Activated CD4-positive, alpha-beta T cell treated with anti-CD3 and anti-CD28 coated beads, Interleukin-2, amount 10 ng/mL, durations not matched to agents 24 days and 14 days (primary cell): ENCODE results near the gene ID1. TPM values are rescaled to one million over a fixed set of nuclear protein-coding genes. Genes with fewer than 3 reads are reported as not detected.
A peak's percentile ranks its signal among the peaks of the same experiment; 100 is the strongest.
"Not testable (repeated sequence)": the region's sequence is repeated elsewhere in the genome, so short reads cannot be mapped to it uniquely, and the experiment has no call there.

Experiments used
- DNase-seq: peaks from one replicate; pipeline ENCODE4 v3.0.0; 2022
- H3K27ac Mint-ChIP-seq: one replicate; pipeline ENCODE4 v1.8.0; 2022; ENCODE audit warnings: mild to moderate bottlenecking, mixed read lengths
- H3K27me3 Mint-ChIP-seq: one replicate; pipeline ENCODE4 v1.8.0; 2022; ENCODE audit warnings: mixed read lengths
- H3K36me3 Mint-ChIP-seq: one replicate; pipeline ENCODE4 v1.8.0; 2022; ENCODE audit warnings: low read depth, mild to moderate bottlenecking, mixed read lengths
- H3K4me1 Mint-ChIP-seq: one replicate; pipeline ENCODE4 v1.8.0; 2021; ENCODE audit warnings: mixed read lengths
- H3K4me3 Mint-ChIP-seq: one replicate; pipeline ENCODE4 v1.8.0; 2022; ENCODE audit warnings: mild to moderate bottlenecking, moderate library complexity, mixed read lengths
- H3K9me3 Mint-ChIP-seq: one replicate; pipeline ENCODE4 v1.8.0; 2021; ENCODE audit warnings: mixed read lengths
- intact Hi-C: fragments of 100-400 bp; cut with micrococcal nuclease; formaldehyde crosslinking; loops from one replicate; pipeline ENCODE4 v1.15.1; 2023
- total RNA-seq: library from RNA; stranded (reverse); gene quantifications from 2 replicates; pipeline ENCODE4 v1.2.3, GENCODE V29; 2022

Gene ID1
- total RNA-seq, 1 donor from 2014 or later: 2.9 TPM

DNA sequence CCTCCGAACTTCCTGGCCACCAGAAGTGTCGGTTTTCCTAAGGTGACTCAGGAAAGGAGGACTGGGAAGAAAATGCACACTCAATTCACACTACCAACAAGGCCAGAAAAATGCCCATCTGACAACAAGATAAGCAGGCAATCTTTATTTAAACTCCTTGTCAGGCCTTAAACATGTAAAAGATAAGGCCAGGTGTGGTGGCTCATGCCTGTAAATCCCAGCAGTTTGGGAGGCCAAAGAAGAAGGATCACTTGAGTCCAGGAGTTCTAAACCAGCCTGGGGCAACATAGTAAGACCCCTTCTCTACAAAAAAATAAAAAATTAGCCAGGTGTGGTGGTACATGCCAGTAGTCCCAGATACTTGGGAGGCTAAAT lies 7.6 kb upstream of the ID1 start:
- Mint-ChIP-seq H3K4me3 (no peak overlapping the region), H3K27me3 (peaks cover 8% of the 10 kb centered on the region), H3K27ac (no peak overlapping the region), H3K36me3 (no peaks in the 10 kb centered on the region), H3K9me3 (no peaks in the 10 kb centered on the region), H3K4me1 (peaks cover under 1% of the 10 kb centered on the region)
- no peak for DNase-seq
- intact Hi-C loops: no loop called here

DNA sequence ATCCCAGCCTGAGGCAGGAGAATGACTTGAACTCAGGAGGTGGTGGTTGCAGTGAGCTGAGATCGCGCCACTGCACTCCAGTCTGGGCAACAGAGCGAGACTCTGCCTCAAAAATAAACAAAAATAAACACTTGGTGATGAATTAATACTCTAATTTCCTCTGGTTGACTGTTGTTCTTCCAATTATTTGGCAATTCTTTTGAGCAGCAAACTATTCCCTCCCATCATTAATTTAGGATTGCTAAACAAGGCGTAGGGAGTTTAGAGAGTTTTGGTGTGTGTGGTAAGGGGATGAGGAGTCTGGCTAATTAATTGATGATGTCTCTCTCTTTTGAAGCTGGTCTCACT lies 2.7 kb upstream of the ID1 start:
- intact Hi-C loops: no loop called here
- peak overlapping the region; percentile 50 for H3K4me3 Mint-ChIP-seq
- H3K9me3 Mint-ChIP-seq: no peaks in the 10 kb centered on the region
- DNase-seq: no peak
- H3K4me1 Mint-ChIP-seq: peaks cover 26% of the 10 kb centered on the region
- peaks cover 36% of the 10 kb centered on the region for H3K27me3 Mint-ChIP-seq
- H3K36me3 Mint-ChIP-seq: no peaks in the 10 kb centered on the region
- no peak overlapping the region for H3K27ac Mint-ChIP-seq

DNA sequence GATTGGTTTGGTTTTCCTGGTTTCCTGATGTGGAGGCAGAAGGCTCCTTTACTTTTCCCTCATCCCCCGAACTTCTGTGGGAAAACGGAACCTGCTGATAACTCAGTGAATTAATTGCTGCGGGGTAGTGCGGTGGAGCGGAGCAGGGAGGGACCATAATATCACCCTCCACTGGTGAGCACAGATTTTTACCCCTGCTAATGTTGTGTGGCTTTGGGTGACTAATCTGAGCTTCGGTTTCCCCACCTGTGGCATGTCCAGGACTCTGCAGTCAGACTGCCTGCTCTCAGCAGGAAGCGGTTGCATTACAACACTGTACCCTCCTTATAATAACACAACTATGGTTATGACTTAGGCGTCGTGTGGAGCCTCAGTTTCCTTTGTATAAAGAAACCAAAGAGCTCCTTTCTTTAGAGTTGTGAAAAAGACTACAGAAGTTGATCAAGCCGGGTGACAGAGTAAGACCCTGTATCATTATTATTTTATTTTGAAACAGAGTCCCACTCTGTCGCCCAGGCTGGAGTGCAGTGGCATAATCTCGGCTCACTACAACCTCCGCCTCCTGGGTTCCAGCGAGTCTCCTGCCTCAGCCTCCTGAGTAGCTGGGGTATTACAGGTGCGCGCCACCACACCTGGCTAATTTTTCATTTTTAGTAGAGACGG lies 2.2 kb upstream of the ID1 start:
- Mint-ChIP-seq H3K27me3 (peaks cover 40% of the 10 kb centered on the region), H3K4me3 (peak overlapping the region; percentile 50), H3K4me1 (peaks cover 26% of the 10 kb centered on the region), H3K27ac (peak overlapping the region; percentile 25), H3K36me3 (no peaks in the 10 kb centered on the region), H3K9me3 (no peaks in the 10 kb centered on the region)
- intact Hi-C loops: no loop called here
- DNase-seq: peak; percentile 78

DNA sequence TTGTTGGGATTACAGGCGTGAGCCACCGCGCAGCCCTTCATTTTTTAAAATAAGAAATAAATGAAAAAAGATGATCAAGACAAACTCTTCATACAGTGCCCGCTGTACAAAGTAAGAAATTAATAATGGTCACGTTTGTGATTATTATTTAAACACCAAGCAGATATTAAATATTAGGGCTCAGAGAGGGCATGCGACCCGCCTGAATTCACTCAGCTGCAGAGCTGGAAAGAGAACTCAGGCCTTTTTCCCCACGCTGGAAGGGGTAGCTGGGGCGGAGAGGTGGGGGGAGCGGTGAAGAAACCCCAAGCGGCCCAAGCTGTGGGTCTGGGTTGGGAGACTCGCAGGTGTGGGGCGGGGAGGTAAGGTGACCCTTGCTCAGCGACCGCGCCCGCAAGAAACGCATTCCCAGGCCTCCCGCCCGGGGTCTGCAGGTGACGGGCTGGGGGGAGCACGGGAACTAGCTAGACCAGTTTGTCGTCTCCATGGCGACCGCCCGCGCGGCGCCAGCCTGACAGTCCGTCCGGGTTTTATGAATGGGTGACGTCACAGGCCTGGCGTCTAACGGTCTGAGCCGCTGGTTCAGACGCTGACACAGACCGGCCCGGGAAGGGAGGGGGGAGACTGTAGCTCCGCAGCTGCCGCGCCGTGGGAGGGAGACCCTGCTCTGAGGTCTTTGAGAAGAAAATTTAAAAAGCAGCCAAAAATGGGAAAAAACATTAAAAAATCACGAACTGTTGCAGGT lies 1.1 kb upstream of the ID1 start:
- peak; percentile 92 for DNase-seq
- intact Hi-C loops: loop anchor here (2.0 kb wide), 2 partner anchors 15 to 89 kb away; partner anchors contain the start of gene HM13
- peaks cover 47% of the 10 kb centered on the region for H3K27me3 Mint-ChIP-seq

DNA sequence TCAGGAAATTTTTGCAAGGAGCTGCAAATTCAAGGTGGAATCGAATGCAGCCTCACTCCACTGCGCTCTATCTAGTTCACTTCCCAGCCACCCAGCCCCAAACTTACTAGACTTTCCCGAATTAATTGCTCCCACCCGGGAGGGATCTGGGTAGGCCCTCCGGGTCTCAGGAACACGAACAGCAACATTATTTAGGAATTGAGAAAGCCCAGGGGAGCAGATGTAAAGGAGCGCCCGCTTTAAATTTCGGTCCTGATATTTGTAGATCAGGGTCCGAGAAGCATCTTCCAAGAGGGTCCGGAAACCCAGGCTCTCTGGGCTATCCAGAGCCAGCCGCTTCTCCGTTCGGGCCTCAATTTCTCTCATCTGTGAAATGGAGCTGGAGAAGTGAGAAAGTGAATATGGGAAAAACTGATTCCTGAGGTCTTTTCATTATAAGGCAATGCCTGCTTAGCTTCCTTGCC lies 490 bp upstream of the ID1 start:
- H3K4me3 Mint-ChIP-seq: peak overlapping the region; percentile 98
- H3K4me1 Mint-ChIP-seq: peaks cover 26% of the 10 kb centered on the region
- peaks cover 51% of the 10 kb centered on the region for H3K27me3 Mint-ChIP-seq
- no peak for DNase-seq
- intact Hi-C loops: loop anchor here (1.0 to 2.0 kb wide), 4 partner anchors 9 to 90 kb away; partner anchors contain the start of gene HM13
- H3K9me3 Mint-ChIP-seq: no peaks in the 10 kb centered on the region
- peak overlapping the region; percentile 30 for H3K27ac Mint-ChIP-seq
- H3K36me3 Mint-ChIP-seq: no peaks in the 10 kb centered on the region

More for the DNA sequence above, 1.1 kb upstream of the ID1 start:
- peaks cover 26% of the 10 kb centered on the region for H3K4me1 Mint-ChIP-seq
- peak overlapping the region; percentile 98 for H3K4me3 Mint-ChIP-seq
- peak overlapping the region; percentile 30 for H3K27ac Mint-ChIP-seq
- no peaks in the 10 kb centered on the region for H3K36me3 Mint-ChIP-seq
- H3K9me3 Mint-ChIP-seq: no peaks in the 10 kb centered on the region

DNA sequence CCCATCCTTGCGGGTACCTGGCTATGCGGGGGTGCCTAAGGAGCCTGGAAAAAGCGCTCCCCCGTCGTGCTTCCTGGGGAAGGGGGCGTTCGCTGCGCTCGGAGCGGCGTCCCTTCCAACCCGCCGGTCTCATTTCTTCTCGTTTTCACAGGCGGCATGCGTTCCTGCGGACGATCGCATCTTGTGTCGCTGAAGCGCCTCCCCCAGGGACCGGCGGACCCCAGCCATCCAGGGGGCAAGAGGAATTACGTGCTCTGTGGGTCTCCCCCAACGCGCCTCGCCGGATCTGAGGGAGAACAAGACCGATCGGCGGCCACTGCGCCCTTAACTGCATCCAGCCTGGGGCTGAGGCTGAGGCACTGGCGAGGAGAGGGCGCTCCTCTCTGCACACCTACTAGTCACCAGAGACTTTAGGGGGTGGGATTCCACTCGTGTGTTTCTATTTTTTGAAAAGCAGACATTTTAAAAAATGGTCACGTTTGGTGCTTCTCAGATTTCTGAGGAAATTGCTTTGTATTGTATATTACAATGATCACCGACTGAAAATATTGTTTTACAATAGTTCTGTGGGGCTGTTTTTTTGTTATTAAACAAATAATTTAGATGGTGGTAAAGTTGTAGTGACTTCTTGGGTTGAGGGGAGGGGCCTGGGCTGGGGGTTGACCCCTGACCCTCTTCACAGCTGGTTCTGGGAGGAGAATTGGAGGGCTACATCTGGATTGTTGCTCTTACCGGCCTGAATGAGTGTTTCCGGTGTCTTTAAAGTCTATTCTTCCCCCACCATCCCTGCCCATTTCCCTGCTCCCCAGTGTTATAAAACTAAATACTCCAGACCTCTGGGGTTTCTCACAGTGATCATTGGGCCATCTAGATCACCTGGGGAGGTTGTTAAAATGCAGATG lies 1.1 kb downstream of the ID1 start:
- intact Hi-C loops: loop anchor here (1.0 to 2.0 kb wide), 4 partner anchors 7 to 91 kb away; partner anchors contain the start of gene HM13
- H3K36me3 Mint-ChIP-seq: no peaks in the 10 kb centered on the region
- peaks cover 52% of the 10 kb centered on the region for H3K27me3 Mint-ChIP-seq
- H3K4me3 Mint-ChIP-seq: peak overlapping the region; percentile 98
- no peak overlapping the region for H3K27ac Mint-ChIP-seq
- peaks cover 26% of the 10 kb centered on the region for H3K4me1 Mint-ChIP-seq
- peak; percentile 73 for DNase-seq
- no peaks in the 10 kb centered on the region for H3K9me3 Mint-ChIP-seq

DNA sequence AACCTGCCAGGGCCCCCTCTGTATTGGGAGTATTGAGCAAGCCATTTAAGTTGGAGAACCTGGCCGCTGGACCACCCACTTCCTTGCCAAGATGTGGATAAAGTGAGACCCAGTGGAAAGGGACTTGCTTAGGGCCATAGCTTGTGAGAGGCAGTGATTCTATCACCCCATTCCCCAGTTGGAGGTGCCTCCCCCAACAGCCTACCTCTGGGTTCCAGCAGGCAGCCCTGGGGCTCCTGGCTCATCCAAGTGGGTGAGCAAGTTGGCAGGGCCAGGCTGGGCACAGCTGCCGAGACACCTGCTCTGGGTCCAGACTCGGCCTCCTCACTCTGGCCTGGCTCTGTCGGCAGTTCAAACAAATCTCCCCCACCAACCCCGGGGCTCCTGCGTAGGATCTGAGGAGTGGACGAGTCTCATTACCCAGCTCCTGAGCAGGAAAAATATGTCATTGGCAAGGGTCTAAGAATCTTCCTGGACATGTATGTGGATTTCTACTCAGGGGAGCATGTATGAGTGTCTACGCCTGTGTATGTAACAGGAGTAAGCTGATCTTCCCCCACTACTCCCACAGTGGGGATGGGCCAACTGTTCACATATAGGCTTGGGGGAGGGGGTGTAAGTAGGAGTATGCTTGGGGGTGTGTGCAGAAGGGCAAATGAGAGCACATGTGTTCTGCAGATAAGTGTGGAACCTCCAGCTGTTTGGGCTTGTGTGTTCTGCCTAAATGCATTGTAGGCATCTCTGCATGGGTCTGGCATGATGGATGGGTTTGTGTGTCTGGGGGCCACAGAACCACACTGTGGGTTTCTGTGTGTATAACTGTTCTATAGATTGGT lies 1.9 kb downstream of the ID1 start:
- Mint-ChIP-seq H3K36me3 (no peaks in the 10 kb centered on the region), H3K4me3 (peak overlapping the region; percentile 98), H3K9me3 (no peaks in the 10 kb centered on the region), H3K27ac (no peak overlapping the region), H3K27me3 (peaks cover 52% of the 10 kb centered on the region), H3K4me1 (peaks cover 26% of the 10 kb centered on the region)
- DNase-seq: no peak
- intact Hi-C loops: no loop called here

DNA sequence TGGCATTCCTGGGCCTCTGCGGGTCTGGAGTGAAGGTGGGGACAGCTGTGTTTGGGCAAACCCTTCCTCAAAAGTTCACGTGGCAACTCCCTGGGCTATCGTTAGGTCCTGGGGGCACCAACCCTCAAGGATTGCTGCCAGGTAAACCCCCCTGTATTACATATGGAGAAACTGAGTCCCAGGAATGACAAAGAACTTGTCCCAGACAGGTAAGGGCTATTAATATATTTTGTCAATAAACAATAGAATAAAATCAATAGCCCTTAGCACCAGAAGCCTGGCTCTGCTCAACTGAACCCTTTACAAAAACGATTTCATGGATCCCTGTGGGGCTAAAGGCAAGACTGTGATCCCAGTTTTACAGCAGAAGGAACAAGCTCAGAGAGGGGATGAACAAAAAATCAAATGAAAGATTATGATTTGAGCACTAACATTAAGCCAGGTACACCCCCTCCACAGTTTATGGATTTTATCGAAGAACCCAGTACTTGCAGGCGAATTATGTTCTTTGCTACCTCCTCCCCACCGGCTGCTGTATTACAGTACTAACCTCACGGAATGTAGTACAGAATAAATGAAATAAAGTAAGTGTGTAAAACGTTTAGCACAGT lies 2.7 kb downstream of the ID1 start:
- intact Hi-C loops: no loop called here
- H3K9me3 Mint-ChIP-seq: no peaks in the 10 kb centered on the region
- H3K36me3 Mint-ChIP-seq: no peaks in the 10 kb centered on the region
- H3K27ac Mint-ChIP-seq: no peak overlapping the region
- H3K4me3 Mint-ChIP-seq: no peak overlapping the region
- no peak for DNase-seq
- peaks cover 25% of the 10 kb centered on the region for H3K4me1 Mint-ChIP-seq
- H3K27me3 Mint-ChIP-seq: peaks cover 49% of the 10 kb centered on the region

DNA sequence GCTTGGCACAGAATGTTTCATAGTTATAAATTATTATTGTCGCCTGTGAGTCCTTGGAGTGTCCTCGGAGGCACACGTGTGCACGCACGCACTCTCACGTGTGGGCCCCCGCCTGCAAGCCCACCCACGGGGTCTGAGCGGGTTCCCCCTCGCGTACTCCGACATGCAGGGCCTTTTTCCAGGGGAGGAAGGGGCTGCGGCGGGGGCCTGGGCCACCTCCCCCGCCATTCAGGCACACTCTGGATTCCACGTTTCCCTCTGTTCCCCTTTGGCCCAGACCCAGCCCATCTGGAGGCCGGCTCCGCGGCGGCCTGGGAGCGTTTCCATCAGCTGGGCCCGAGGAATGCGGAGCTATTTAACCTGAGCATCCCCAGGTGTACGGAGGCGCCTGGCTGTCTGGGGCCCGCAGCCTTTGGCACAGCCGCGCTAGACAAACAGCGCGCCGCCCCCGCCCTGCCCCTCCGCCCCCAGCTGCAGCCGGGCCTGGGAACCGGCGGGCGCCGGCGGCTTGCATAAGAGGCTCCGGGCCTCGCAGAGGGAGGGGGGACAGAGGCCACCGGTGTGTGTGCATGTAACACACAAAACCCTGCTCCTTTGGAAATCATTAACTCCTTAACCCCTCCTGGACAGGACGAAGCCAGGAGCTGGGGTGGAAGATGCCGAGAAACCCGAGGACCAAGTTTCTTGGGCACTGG lies 3.3 kb downstream of the ID1 start:
- no peaks in the 10 kb centered on the region for H3K36me3 Mint-ChIP-seq
- peaks cover 24% of the 10 kb centered on the region for H3K4me1 Mint-ChIP-seq
- no peak for DNase-seq
- no peak overlapping the region for H3K4me3 Mint-ChIP-seq
- intact Hi-C loops: no loop called here
- no peaks in the 10 kb centered on the region for H3K9me3 Mint-ChIP-seq
- H3K27me3 Mint-ChIP-seq: peaks cover 49% of the 10 kb centered on the region
- H3K27ac Mint-ChIP-seq: no peak overlapping the region

DNA sequence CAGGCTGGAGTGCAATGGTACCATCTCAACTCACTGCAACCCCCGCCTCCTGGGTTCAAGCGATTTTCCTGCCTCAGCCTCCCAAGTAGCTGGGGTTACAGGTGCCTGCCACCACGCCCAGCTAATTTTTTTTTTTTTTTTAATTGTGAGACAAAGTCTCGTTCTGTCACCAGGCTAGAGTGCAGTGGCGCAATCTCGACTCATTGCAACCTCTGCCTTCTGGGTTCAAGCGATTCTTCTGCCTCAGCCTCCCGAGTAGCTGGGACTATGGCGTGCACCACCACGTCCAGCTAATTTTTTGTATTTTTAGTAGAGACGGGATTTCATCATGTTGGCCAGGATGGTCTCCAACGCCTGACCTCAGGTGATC lies 7.2 kb downstream of the ID1 start:
- not testable (repeated sequence) for H3K36me3 Mint-ChIP-seq, H3K27ac Mint-ChIP-seq, H3K9me3 Mint-ChIP-seq, H3K4me1 Mint-ChIP-seq, H3K4me3 Mint-ChIP-seq, DNase-seq
- peaks cover 22% of the 10 kb centered on the region for H3K27me3 Mint-ChIP-seq
- intact Hi-C loops: loop anchor here (1.0 kb wide), 2 partner anchors 43 to 52 kb away; no protein-coding TSS in a partner anchor

DNA sequence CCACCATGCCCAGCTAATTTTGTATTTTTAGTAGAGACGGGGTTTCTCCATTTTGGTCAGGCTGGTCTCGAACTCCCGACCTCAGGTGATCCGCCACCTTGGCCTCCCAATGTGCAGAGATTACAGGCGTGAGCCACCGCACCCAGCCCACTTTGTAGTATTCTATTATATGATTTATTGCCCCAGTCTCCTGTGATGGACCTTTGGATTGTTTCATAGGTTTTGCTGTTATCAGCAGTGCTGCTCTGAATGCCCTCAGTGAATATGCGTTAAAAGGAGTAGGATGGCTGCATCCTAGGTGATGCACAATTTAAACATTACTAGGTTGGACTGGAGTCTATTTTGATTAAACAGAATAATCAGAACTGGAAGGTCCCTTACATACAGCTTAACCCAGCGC lies 10.3 kb downstream of the ID1 start:
- intact Hi-C loops: no loop called here
- Mint-ChIP-seq H3K9me3 (no peaks in the 10 kb centered on the region), H3K27me3 (peaks cover 9% of the 10 kb centered on the region), H3K4me1 (peaks cover 12% of the 10 kb centered on the region), H3K36me3 (no peaks in the 10 kb centered on the region), H3K4me3 (no peak overlapping the region), H3K27ac (no peak overlapping the region)
- no peak for DNase-seq

DNA sequence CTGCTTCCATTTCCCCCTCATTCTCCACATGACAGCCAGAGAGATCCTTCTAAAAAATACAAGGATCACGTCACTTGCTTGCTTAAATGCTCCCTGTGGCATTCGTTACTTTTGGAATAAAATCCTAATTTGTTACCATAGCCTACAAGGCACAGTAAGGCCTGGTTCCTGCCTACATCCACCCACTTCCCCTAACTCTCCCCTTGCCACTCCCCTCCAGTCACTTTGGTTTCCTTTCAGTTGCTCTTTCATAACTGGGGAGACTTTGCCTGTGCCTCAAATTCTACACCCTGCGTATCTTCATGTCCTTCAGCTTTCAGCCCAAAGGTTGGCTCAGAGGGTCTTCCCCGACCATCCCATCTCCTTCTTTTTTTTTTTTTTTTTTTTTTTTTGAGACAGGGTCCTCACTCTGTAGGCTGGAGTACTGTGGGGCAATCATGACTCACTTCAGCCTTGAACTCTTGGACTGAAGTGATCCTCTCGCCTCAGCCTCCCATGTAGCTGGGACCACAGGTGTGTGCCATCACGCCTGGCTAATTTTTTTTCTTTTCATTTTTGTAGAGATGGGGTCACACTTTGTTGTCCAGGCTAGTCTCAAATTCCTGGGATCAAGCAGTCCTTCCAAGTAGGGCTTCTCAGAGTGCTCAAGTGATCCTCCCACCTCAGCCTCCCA lies 12.5 kb downstream of the ID1 start:
- peak; percentile 72 for DNase-seq
- Mint-ChIP-seq H3K4me1 (peaks cover 11% of the 10 kb centered on the region), H3K27ac (peak overlapping the region; percentile 21), H3K27me3 (peaks cover 9% of the 10 kb centered on the region), H3K4me3 (no peak overlapping the region), H3K36me3 (no peaks in the 10 kb centered on the region), H3K9me3 (no peaks in the 10 kb centered on the region)
- intact Hi-C loops: no loop called here
